ENCODE measurements around the gene PSMB7.
A peak's percentile ranks its signal among the peaks of the same experiment; 100 is the strongest.

The PSMB7 gene

GRCh38 chr9:124366476-124367220, 48.6 kb downstream of the PSMB7 start:
- no peak for DNase-seq

GRCh38 chr9:124365036-124365435, 50.2 kb downstream of the PSMB7 start:
- in situ Hi-C loops (cut with MboI; ENCODE audit: low pct_unique_long_range_greater_than_20kb, low sequenced_read_pairs) = no loop called here
- no peak for DNase-seq

More at GRCh38 chr9:124366476-124367220, 48.6 kb downstream of the PSMB7 start:
- in situ Hi-C loops (cut with MboI; ENCODE audit: low pct_unique_long_range_greater_than_20kb, low sequenced_read_pairs) = no loop called here

GRCh38 chr9:124364141-124364540, 51.1 kb downstream of the PSMB7 start:
- in situ Hi-C loops (cut with MboI; ENCODE audit: low pct_unique_long_range_greater_than_20kb, low sequenced_read_pairs) = no loop called here
- DNase-seq = no peak

- DNase-seq = no peak
- in situ Hi-C loops (cut with MboI; ENCODE audit: low pct_unique_long_range_greater_than_20kb, low sequenced_read_pairs) = no loop called here
Observed at GRCh38 chr9:124363326-124364096, 51.7 kb downstream of the PSMB7 start.

- DNase-seq = no peak
- in situ Hi-C loops (cut with MboI; ENCODE audit: low pct_unique_long_range_greater_than_20kb, low sequenced_read_pairs) = no loop called here
Observed at GRCh38 chr9:124361128-124361527, 54.1 kb downstream of the PSMB7 start.

- in situ Hi-C loops (cut with MboI; ENCODE audit: low pct_unique_long_range_greater_than_20kb, low sequenced_read_pairs) = no loop called here
- DNase-seq = no peak
Observed at GRCh38 chr9:124359855-124360678, 55.2 kb downstream of the PSMB7 start.

- DNase-seq = no peak
- in situ Hi-C loops (cut with MboI; ENCODE audit: low pct_unique_long_range_greater_than_20kb, low sequenced_read_pairs) = no loop called here
Observed at GRCh38 chr9:124359426-124359825, 55.8 kb downstream of the PSMB7 start.

- in situ Hi-C loops (cut with MboI; ENCODE audit: low pct_unique_long_range_greater_than_20kb, low sequenced_read_pairs) = no loop called here
- no peak for DNase-seq
Observed at GRCh38 chr9:124358631-124359030, 56.6 kb downstream of the PSMB7 start.

GRCh38 chr9:124357721-124358361, 57.4 kb downstream of the PSMB7 start:
- peak; percentile 21 for DNase-seq
- in situ Hi-C loops (cut with MboI; ENCODE audit: low pct_unique_long_range_greater_than_20kb, low sequenced_read_pairs) = no loop called here

- in situ Hi-C loops (cut with MboI; ENCODE audit: low pct_unique_long_range_greater_than_20kb, low sequenced_read_pairs) = no loop called here
- DNase-seq = no peak
Observed at GRCh38 chr9:124356745-124357390, 58.4 kb downstream of the PSMB7 start.

GRCh38 chr9:124355941-124356744, 59.1 kb downstream of the PSMB7 start:
- in situ Hi-C loops (cut with MboI; ENCODE audit: low pct_unique_long_range_greater_than_20kb, low sequenced_read_pairs) = no loop called here
- DNase-seq = no peak

GRCh38 chr9:124355039-124355940, 60.0 kb downstream of the PSMB7 start:
- DNase-seq = no peak
- in situ Hi-C loops (cut with MboI; ENCODE audit: low pct_unique_long_range_greater_than_20kb, low sequenced_read_pairs) = no loop called here

GRCh38 chr9:124354346-124355038, 60.8 kb downstream of the PSMB7 start:
- in situ Hi-C loops (cut with MboI; ENCODE audit: low pct_unique_long_range_greater_than_20kb, low sequenced_read_pairs) = no loop called here

GRCh38 chr9:124353811-124354274, 61.4 kb downstream of the PSMB7 start:
- no peak for DNase-seq
- in situ Hi-C loops (cut with MboI; ENCODE audit: low pct_unique_long_range_greater_than_20kb, low sequenced_read_pairs) = no loop called here

More at GRCh38 chr9:124354346-124355038, 60.8 kb downstream of the PSMB7 start:
- DNase-seq = no peak

- in situ Hi-C loops (cut with MboI; ENCODE audit: low pct_unique_long_range_greater_than_20kb, low sequenced_read_pairs) = no loop called here
- DNase-seq = no peak
Observed at GRCh38 chr9:124353166-124353768, 62.0 kb downstream of the PSMB7 start.

GRCh38 chr9:124352616-124353015, 62.6 kb downstream of the PSMB7 start:
- no peak for DNase-seq
- in situ Hi-C loops (cut with MboI; ENCODE audit: low pct_unique_long_range_greater_than_20kb, low sequenced_read_pairs) = no loop called here

Data from KBM-7 (cell line).